Pancreas (tissue), 10 donors: ENCODE results near the gene VEPH1. TPM values are rescaled to one million over a fixed set of nuclear protein-coding genes. Genes with fewer than 3 reads are reported as not detected.

Experiments used
- ATAC-seq, 4 donors: fragments of 200-7000 bp; cut with Tn5 transposase; one replicate each; pipeline versions ENCODE4 v1.8.0 to v1.9.1; 2020; ENCODE audit warnings: mild to moderate bottlenecking in 4 of 4, moderate library complexity in 4 of 4
- DNase-seq, 6 donors: peaks; one replicate each; pipeline ENCODE4 v3.0.0-alpha.2; 2020
- FAIRE-seq: peaks from 2 replicates; lab custom pipeline; 2012; peaks lifted over from hg19 to GRCh38; lab: Jason Lieb, UNC
- H3K27ac ChIP-seq, 4 donors: fragments of 200-600 bp; sonication (generic); 1 replicate in 3 of 4; 2 replicates in 1 of 4; pipeline versions ENCODE4 v1.5.0 to v1.8.0; 2020
- H3K27me3 ChIP-seq, 4 donors: fragments of 200-600 bp; one replicate each; pipeline ENCODE4 v1.8.0; 2021
- H3K36me3 ChIP-seq, 3 donors: fragments of 200-600 bp; sonication (generic) in 1 of 3; one replicate each; pipeline versions ENCODE4 v1.5.0 to v1.8.0; 2020 to 2021
- H3K4me1 ChIP-seq, 3 donors: fragments of 200-600 bp; one replicate each; pipeline ENCODE4 v1.8.0; 2021
- H3K4me3 ChIP-seq, 4 donors: fragments of 200-600 bp; sonication (generic) in 2 of 4; one replicate each; pipeline versions ENCODE4 v1.5.0 to v1.8.0; 2020 to 2021
- H3K9me3 ChIP-seq, 4 donors: fragments of 200-600 bp; one replicate each; pipeline ENCODE4 v1.8.0; 2021
- CTCF ChIP-seq, 4 donors: fragments of 200-600 bp; sonication (generic) in 3 of 4; IDR thresholded peaks; one replicate each; pipeline versions ENCODE4 v1.5.0 to v1.8.0; 2021; ENCODE audit warnings: antibody characterized with exemption in 4 of 4
- WGBS, 2 donors: extraction: QIAGEN DNeasy Blood & Tissue Kit; methylation state at CpG; one replicate each; pipeline ENCODE4 v1.1.7; 2013; 5-methylcytosine and 5-hydroxymethylcytosine counted together
- intact Hi-C, 3 donors: fragments of 100-400 bp; cut with DNase I; formaldehyde crosslinking; loops; one replicate each; pipeline versions ENCODE4 v1.11.1 to v1.14.2; 2022
- polyA plus RNA-seq, 2 donors: library from polyadenylated mRNA; stranded (reverse); fragments of 200-250 nt; gene quantifications; one replicate each; pipeline ENCODE4 v1.2.3, GENCODE V29; 2013
- total RNA-seq, 6 donors: library from RNA; stranded (reverse); fragmentation: NEBNext Ultra II Directional in 4 of 6; extraction: Animal tissue kit (Norgen Biotek cat#: 25700) in 4 of 6; gene quantifications; one replicate each; pipeline versions ENCODE4 v1.2.1 to v1.2.4, GENCODE V29; 2021 to 2023
- donor health status: healthy with polysubstance abuse.
- donor health status: DM: no; HTN: no; CAD: no; lungs with moderate emphysema.
- donor health status: DM: no; HTN: no; CAD: no.
- donor health status: control.
- donor health status: control.
- donor health status: Bipolar disorder and iron deficiency.
- donor health status: DM: yes; HTN: yes; CAD: no.
- donor health status: DM: no; HTN: no; CAD: no.
- donor health status: DM: no; HTN: no; CAD: no.
- donor health status: DM: yes; HTN: yes; CAD: no.

The VEPH1 gene
- total and polyA plus RNA-seq, 8 donors = 7.6 to 18.3 (median 13.1) TPM

- TF ChIP-seq CTCF (IDR thresholded peaks at IDR 0.05) = no peak
- DNase-seq (no peak), ATAC-seq (no peak), FAIRE-seq (no peak)
- intact Hi-C loops = no loop called here
- Histone ChIP-seq H3K27ac (no peak overlapping the region), H3K4me3 (peak overlapping the region in 3 of 4 donors; percentile 33 to 63 (median 41)), H3K36me3 (no peaks in the 10 kb centered on the region), H3K4me1 (no peaks in the 10 kb centered on the region), H3K9me3 (no peaks in the 10 kb centered on the region), H3K27me3 (no peaks in the 10 kb centered on the region)
- 72 to 81% methylated on average over 13 of the region's 13 CpGs for WGBS, 2 donors
These were observed 40.4 kb upstream of the VEPH1 start for GRCh38 chr3:157543501-157544035.

DNA sequence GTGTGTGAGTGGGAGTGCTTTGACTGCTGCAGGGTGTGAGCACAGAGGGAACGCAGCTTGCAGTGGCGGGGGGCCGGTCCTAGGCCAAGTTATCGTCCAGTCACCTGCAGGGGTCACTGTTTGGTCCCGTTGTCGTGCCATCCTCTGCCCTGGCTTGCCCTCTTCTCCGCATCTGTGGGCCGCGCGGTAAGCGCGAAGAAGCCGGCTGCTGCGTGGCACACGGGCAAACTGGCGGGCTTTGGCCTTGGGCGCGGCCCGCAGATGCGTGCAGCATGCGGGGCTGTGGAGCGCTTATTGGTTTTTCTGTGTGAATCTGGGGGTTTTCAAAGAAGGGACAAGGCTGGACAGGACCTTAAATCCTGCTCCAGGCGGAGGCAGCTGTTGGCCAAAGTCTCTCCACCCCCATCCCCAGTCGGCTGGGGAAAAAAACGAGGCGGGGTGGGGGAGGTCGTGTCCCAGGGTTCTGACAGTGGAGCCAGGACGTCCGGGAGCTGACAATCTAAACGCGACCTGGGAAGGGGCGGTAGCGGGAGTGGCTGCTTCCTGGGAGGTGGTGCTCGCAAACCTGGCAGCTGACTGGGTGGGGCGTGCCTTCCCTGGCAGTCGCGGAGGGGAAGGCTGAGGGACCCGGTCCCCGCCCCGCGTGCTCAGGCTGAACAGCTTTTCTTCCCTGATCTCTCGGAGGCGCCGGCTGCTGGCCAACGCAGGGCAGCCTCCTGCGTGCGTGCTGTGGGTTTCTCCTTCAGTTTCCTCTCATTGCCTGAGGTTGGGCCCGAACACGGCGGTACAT, 39.7 kb upstream of the VEPH1 start:
- peak overlapping the region; percentile 0 to 63 (median 37) for H3K4me3 ChIP-seq
- H3K27me3 ChIP-seq = no peaks in the 10 kb centered on the region
- intact Hi-C loops = no loop called here
- H3K4me1 ChIP-seq = no peaks in the 10 kb centered on the region
- no peaks in the 10 kb centered on the region for H3K9me3 ChIP-seq
- no peak for TF ChIP-seq CTCF (IDR thresholded peaks at IDR 0.05)
- H3K27ac ChIP-seq = peak overlapping the region in 1 of 4 donors; percentile 8
- WGBS, 2 donors = 4% methylated on average over 49 to 50 of the region's 50 CpGs
- peak; percentile 97 to 98 (median 98) for ATAC-seq
- no peaks in the 10 kb centered on the region for H3K36me3 ChIP-seq
- no peak for FAIRE-seq
- peak; percentile 82 to 92 (median 85) for DNase-seq

DNA sequence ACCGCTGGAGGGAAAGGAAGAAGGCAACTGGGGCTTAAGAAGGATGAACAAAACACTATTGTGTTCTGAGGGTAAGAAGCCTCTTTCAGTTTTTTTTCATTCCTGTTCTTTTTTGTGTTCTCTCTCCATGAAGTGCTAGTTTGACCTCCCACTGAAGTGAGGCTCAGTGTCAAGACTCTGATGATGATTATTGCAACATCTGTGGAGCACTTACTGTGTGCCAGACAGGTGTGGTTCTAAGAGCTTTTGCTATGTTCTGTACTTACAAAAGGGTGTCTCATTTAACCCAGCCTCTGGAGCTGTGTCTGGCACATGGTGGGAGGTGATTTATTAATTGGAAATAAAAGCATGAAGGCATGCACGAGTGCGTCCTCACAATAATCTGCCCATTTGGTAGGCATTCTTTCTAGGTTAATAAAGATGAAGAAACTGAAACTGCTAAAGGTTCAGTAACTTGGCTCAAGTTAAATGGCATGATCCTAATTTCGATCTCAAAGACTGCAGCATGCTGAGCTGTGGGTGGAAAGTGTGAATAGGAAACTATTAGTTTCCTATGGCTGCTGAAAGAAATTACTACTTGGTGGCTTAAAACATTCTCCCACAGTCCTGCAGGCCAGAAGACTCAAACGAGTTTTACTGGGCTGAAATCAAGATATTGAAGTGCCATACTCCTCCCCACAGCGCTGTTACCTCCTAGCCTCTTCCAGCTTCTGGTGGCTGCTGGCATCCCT, 38.5 kb upstream of the VEPH1 start:
- Histone ChIP-seq H3K4me3 (no peak overlapping the region), H3K4me1 (no peaks in the 10 kb centered on the region), H3K27ac (no peak overlapping the region), H3K27me3 (no peaks in the 10 kb centered on the region), H3K36me3 (no peaks in the 10 kb centered on the region), H3K9me3 (no peaks in the 10 kb centered on the region)
- intact Hi-C loops = no loop called here
- ATAC-seq = no peak
- no peak for TF ChIP-seq CTCF (IDR thresholded peaks at IDR 0.05)
- no peak for FAIRE-seq
- DNase-seq = no peak
- WGBS, 2 donors = 83 to 88% methylated on average over 6 of the region's 6 CpGs

GRCh38 chr3:157540656-157541055, 37.4 kb upstream of the VEPH1 start:
- Histone ChIP-seq H3K4me3 (no peak overlapping the region), H3K9me3 (no peaks in the 10 kb centered on the region), H3K36me3 (no peaks in the 10 kb centered on the region), H3K4me1 (no peaks in the 10 kb centered on the region), H3K27ac (no peak overlapping the region), H3K27me3 (no peaks in the 10 kb centered on the region)
- no peak for TF ChIP-seq CTCF (IDR thresholded peaks at IDR 0.05)
- FAIRE-seq (no peak), ATAC-seq (no peak), DNase-seq (no peak)
- WGBS, 2 donors = 35 to 56% methylated on average over 3 of the region's 3 CpGs
- intact Hi-C loops = no loop called here
